GM19035 (cell line): ENCODE measurements around the gene MOB3B.

ENCODE experiments used
- ATAC-seq: cut with Tn5 transposase; IDR thresholded peaks from one replicate; pipeline ENCODE4 v1.9.1; 2021; ENCODE audit not compliant: unreplicated experiment

MOB3B gene

GRCh38 chr9:27529316-27530278 lies at the start of gene MOB3B:
Gene MOB3B (minus strand): TSS chr9:27529814. CDS start chr9:27455550, 74,264 bp downstream.
- ATAC-seq: peak; percentile 82

GRCh38 chr9:27573634-27574590 lies 44.3 kb upstream of the MOB3B start:
- ATAC-seq: peak; percentile 83

GRCh38 chr9:27572918-27573633 lies 43.5 kb upstream of the MOB3B start, which contains the start of gene C9orf72:
Gene C9orf72 (minus strand): TSS chr9:27573481. CDS start chr9:27567120, 6,361 bp downstream.
- ATAC-seq: peak; percentile 59

GRCh38 chr9:27572566-27572917 lies 42.9 kb upstream of the MOB3B start:
- ATAC-seq: peak; percentile 36

- no peak for ATAC-seq
These were observed 42.4 kb upstream of the MOB3B start for GRCh38 chr9:27572061-27572460.

GRCh38 chr9:27571011-27571410 lies 41.4 kb upstream of the MOB3B start:
- no peak for ATAC-seq

GRCh38 chr9:27569406-27569805 lies 39.8 kb upstream of the MOB3B start:
- no peak for ATAC-seq

- no peak for ATAC-seq
These were observed 36.5 kb upstream of the MOB3B start for GRCh38 chr9:27566118-27566517.

- ATAC-seq: no peak
These were observed 36.1 kb upstream of the MOB3B start for GRCh38 chr9:27565696-27566095.

GRCh38 chr9:27564670-27565069 lies 35.1 kb upstream of the MOB3B start:
- ATAC-seq: no peak

- ATAC-seq: no peak
These were observed 34.3 kb upstream of the MOB3B start for GRCh38 chr9:27563738-27564430.

GRCh38 chr9:27561685-27562084 lies 32.1 kb upstream of the MOB3B start:
- peak; percentile 48 for ATAC-seq

GRCh38 chr9:27560457-27560856 lies 30.8 kb upstream of the MOB3B start:
- no peak for ATAC-seq

GRCh38 chr9:27558307-27558706 lies 28.7 kb upstream of the MOB3B start:
- no peak for ATAC-seq

GRCh38 chr9:27556470-27556869 lies 26.9 kb upstream of the MOB3B start:
- no peak for ATAC-seq

- ATAC-seq: no peak
These were observed 25.1 kb upstream of the MOB3B start for GRCh38 chr9:27554712-27555111.

- ATAC-seq: no peak
These were observed 19.7 kb upstream of the MOB3B start for GRCh38 chr9:27549196-27549755.

- no peak for ATAC-seq
These were observed 18.6 kb upstream of the MOB3B start for GRCh38 chr9:27548055-27548741.

- ATAC-seq: no peak
These were observed 15.9 kb upstream of the MOB3B start for GRCh38 chr9:27545471-27545870.
